Muscle layer of duodenum (tissue), 2 donors: ENCODE measurements around the gene XPA.

ENCODE experiments used
- H3K27ac ChIP-seq: one replicate; pipeline ENCODE4 v1.7.0; 2013; ENCODE audit warnings: mild to moderate bottlenecking, low read length
- H3K27me3 ChIP-seq: one replicate; pipeline ENCODE4 v1.7.0; 2013; ENCODE audit warnings: low read depth, mild to moderate bottlenecking, control low read depth, low read length
- H3K36me3 ChIP-seq, 2 donors: one replicate each; pipeline ENCODE4 v1.7.0; 2013; ENCODE audit warnings: low read length in 2 of 2, control low read depth in 1 of 2, mild to moderate bottlenecking in 1 of 2; ENCODE audit not compliant: insufficient read depth in 2 of 2, control insufficient read depth in 1 of 2
- H3K4me1 ChIP-seq, 2 donors: one replicate each; pipeline ENCODE4 v1.7.0; 2013; ENCODE audit warnings: low read length in 2 of 2, mild to moderate bottlenecking in 2 of 2, control low read depth in 1 of 2, moderate library complexity in 1 of 2; ENCODE audit not compliant: insufficient read depth in 2 of 2, control insufficient read depth in 1 of 2
- H3K4me3 ChIP-seq, 2 donors: one replicate each; pipeline ENCODE4 v1.7.0; 2013; ENCODE audit warnings: low read length in 2 of 2, low read depth in 1 of 2, mild to moderate bottlenecking in 1 of 2
- H3K9me3 ChIP-seq, 2 donors: one replicate each; pipeline ENCODE4 v1.7.0; 2013; ENCODE audit warnings: low read length in 2 of 2, control low read depth in 1 of 2, mild to moderate bottlenecking in 1 of 2; ENCODE audit not compliant: control insufficient read depth in 1 of 2
- donor health status: healthy.

Gene XPA

GRCh38 chr9:97722331-97722730 is 25.2 kb upstream of the XPA start:
- Histone ChIP-seq H3K36me3 (no peaks in the 10 kb centered on the region), H3K27me3 (no peaks in the 10 kb centered on the region), H3K4me1 (no peaks in the 10 kb centered on the region), H3K9me3 (peaks cover 0 to 2% of the 10 kb centered on the region in 2 donors), H3K4me3 (no peak overlapping the region), H3K27ac (no peak overlapping the region)

GRCh38 chr9:97721396-97721795 is 24.3 kb upstream of the XPA start:
- H3K27ac ChIP-seq, result no peak overlapping the region
- H3K36me3 ChIP-seq, result no peaks in the 10 kb centered on the region
- H3K27me3 ChIP-seq, result no peaks in the 10 kb centered on the region
- H3K9me3 ChIP-seq, result peaks cover 0 to 2% of the 10 kb centered on the region in 2 donors
- H3K4me1 ChIP-seq, result no peaks in the 10 kb centered on the region
- H3K4me3 ChIP-seq, result no peak overlapping the region

GRCh38 chr9:97717866-97718265 is 20.7 kb upstream of the XPA start:
- Histone ChIP-seq H3K4me1 (no peaks in the 10 kb centered on the region), H3K9me3 (peaks cover 0 to 2% of the 10 kb centered on the region in 2 donors), H3K4me3 (no peak overlapping the region), H3K27ac (no peak overlapping the region), H3K36me3 (no peaks in the 10 kb centered on the region), H3K27me3 (no peaks in the 10 kb centered on the region)

GRCh38 chr9:97714435-97714834 is 17.3 kb upstream of the XPA start:
- no peak overlapping the region for H3K4me3 ChIP-seq
- no peak overlapping the region for H3K27ac ChIP-seq
- H3K9me3 ChIP-seq, result no peaks in the 10 kb centered on the region
- H3K4me1 ChIP-seq, result peaks cover 0 to 5% of the 10 kb centered on the region in 2 donors
- no peaks in the 10 kb centered on the region for H3K27me3 ChIP-seq
- no peaks in the 10 kb centered on the region for H3K36me3 ChIP-seq

GRCh38 chr9:97711223-97711626 is 14.1 kb upstream of the XPA start:
- Histone ChIP-seq H3K9me3 (no peaks in the 10 kb centered on the region), H3K27ac (no peak overlapping the region), H3K4me1 (peaks cover 0 to 5% of the 10 kb centered on the region in 2 donors), H3K36me3 (no peaks in the 10 kb centered on the region), H3K27me3 (no peaks in the 10 kb centered on the region), H3K4me3 (no peak overlapping the region)

GRCh38 chr9:97710356-97711222 is 13.4 kb upstream of the XPA start:
- Histone ChIP-seq H3K4me1 (peaks cover 0 to 5% of the 10 kb centered on the region in 2 donors), H3K27ac (no peak overlapping the region), H3K27me3 (no peaks in the 10 kb centered on the region), H3K9me3 (no peaks in the 10 kb centered on the region), H3K36me3 (no peaks in the 10 kb centered on the region), H3K4me3 (no peak overlapping the region)

GRCh38 chr9:97706246-97706645 is 9.1 kb upstream of the XPA start:
- H3K9me3 ChIP-seq, result no peaks in the 10 kb centered on the region
- H3K4me1 ChIP-seq, result peaks cover 0 to 5% of the 10 kb centered on the region in 2 donors
- peaks cover 0 to 3% of the 10 kb centered on the region in 2 donors for H3K36me3 ChIP-seq
- H3K27me3 ChIP-seq, result no peaks in the 10 kb centered on the region
- no peak overlapping the region for H3K4me3 ChIP-seq
- H3K27ac ChIP-seq, result no peak overlapping the region

GRCh38 chr9:97705354-97705950 is 8.3 kb upstream of the XPA start:
- H3K4me3 ChIP-seq, result no peak overlapping the region
- no peaks in the 10 kb centered on the region for H3K9me3 ChIP-seq
- peaks cover 0 to 3% of the 10 kb centered on the region in 2 donors for H3K36me3 ChIP-seq
- no peaks in the 10 kb centered on the region for H3K4me1 ChIP-seq
- no peaks in the 10 kb centered on the region for H3K27me3 ChIP-seq
- no peak overlapping the region for H3K27ac ChIP-seq

- Histone ChIP-seq H3K27ac (no peak overlapping the region), H3K9me3 (no peaks in the 10 kb centered on the region), H3K36me3 (peaks cover 0 to 3% of the 10 kb centered on the region in 2 donors), H3K4me3 (no peak overlapping the region), H3K27me3 (no peaks in the 10 kb centered on the region), H3K4me1 (no peaks in the 10 kb centered on the region)
Observed at GRCh38 chr9:97704851-97705250, 7.7 kb upstream of the XPA start.

- Histone ChIP-seq H3K27ac (no peak overlapping the region), H3K4me3 (no peak overlapping the region), H3K27me3 (no peaks in the 10 kb centered on the region), H3K4me1 (no peaks in the 10 kb centered on the region), H3K9me3 (no peaks in the 10 kb centered on the region), H3K36me3 (peaks cover 0 to 3% of the 10 kb centered on the region in 2 donors)
Observed at GRCh38 chr9:97704345-97704677, 7.2 kb upstream of the XPA start.

- Histone ChIP-seq H3K4me3 (no peak overlapping the region), H3K27me3 (no peaks in the 10 kb centered on the region), H3K27ac (no peak overlapping the region), H3K4me1 (no peaks in the 10 kb centered on the region), H3K36me3 (peaks cover 0 to 3% of the 10 kb centered on the region in 2 donors), H3K9me3 (no peaks in the 10 kb centered on the region)
Observed at GRCh38 chr9:97703437-97704344, 6.6 kb upstream of the XPA start.
